Activated CD8-positive, alpha-beta memory T cell treated with anti-CD3 and anti-CD28 coated beads, Interleukin-2, amount 10 ng/mL, durations not matched to agents 7 days and 5 days (primary cell): ENCODE data around the gene ZNF506. TPM values are rescaled to one million over a fixed set of nuclear protein-coding genes. Genes with fewer than 3 reads are reported as not detected.
"Not testable (repeated sequence)": the region's sequence is repeated elsewhere in the genome, so short reads cannot be mapped to it uniquely, and the experiment has no call there.

Experiments
- ATAC-seq: fragments of 150-1000 bp; cut with Tn5 transposase; one replicate; pipeline ENCODE4 v1.10.0; 2021; ENCODE audit warnings: moderate library complexity
- CTCF ChIA-PET: fragments of 350-600 bp; sonication (Branson Sonifier 250); formaldehyde crosslinking; loops from one replicate; lab custom pipeline; 2021; ENCODE audit warnings: antibody characterized with exemption; lab: Charles Lee
- DNase-seq: peaks from one replicate; pipeline ENCODE4 v3.0.0-alpha.2; 2020
- H3K27ac Mint-ChIP-seq: one replicate; pipeline ENCODE4 v1.8.0; 2021; ENCODE audit warnings: mild to moderate bottlenecking, mixed read lengths
- H3K27me3 Mint-ChIP-seq: one replicate; pipeline ENCODE4 v1.8.0; 2021; ENCODE audit warnings: mixed read lengths
- H3K36me3 Mint-ChIP-seq: one replicate; pipeline ENCODE4 v1.8.0; 2021; ENCODE audit warnings: mild to moderate bottlenecking, mixed read lengths
- H3K4me1 Mint-ChIP-seq: one replicate; pipeline ENCODE4 v1.8.0; 2021; ENCODE audit warnings: mixed read lengths
- H3K4me3 Mint-ChIP-seq: one replicate; pipeline ENCODE4 v1.8.0; 2021; ENCODE audit warnings: mild to moderate bottlenecking, moderate library complexity, mixed read lengths
- H3K9me3 Mint-ChIP-seq: one replicate; pipeline ENCODE4 v1.8.0; 2022; ENCODE audit warnings: low read depth, mixed read lengths
- total RNA-seq, 2 experiments: library from RNA; stranded (reverse); gene quantifications; one replicate each; pipeline ENCODE4 v1.2.3, GENCODE V29; 2021

Gene ZNF506
- total RNA-seq, 2 experiments from 2014 or later: 16.8 to 27.4 TPM

- ATAC-seq (no peak), DNase-seq (no peak)
- no peaks in the 10 kb centered on the region for H3K27me3 Mint-ChIP-seq
- H3K4me3 Mint-ChIP-seq: no peak overlapping the region
- CTCF ChIA-PET: interaction anchor here (1.4 kb wide), 1 partner anchor 215 kb away, joined by 4 read pairs; no protein-coding TSS in a partner anchor
- no peaks in the 10 kb centered on the region for H3K4me1 Mint-ChIP-seq
- H3K27ac Mint-ChIP-seq: no peak overlapping the region
- no peaks in the 10 kb centered on the region for H3K9me3 Mint-ChIP-seq
- no peaks in the 10 kb centered on the region for H3K36me3 Mint-ChIP-seq
Observed at GRCh38 chr19:19747357-19748220, 74.0 kb downstream of the ZNF506 start.

GRCh38 chr19:19746286-19747213 lies 75.0 kb downstream of the ZNF506 start:
- Mint-ChIP-seq H3K27me3 (no peaks in the 10 kb centered on the region), H3K4me1 (no peaks in the 10 kb centered on the region), H3K4me3 (no peak overlapping the region), H3K36me3 (no peaks in the 10 kb centered on the region), H3K9me3 (no peaks in the 10 kb centered on the region), H3K27ac (no peak overlapping the region)
- DNase-seq (no peak), ATAC-seq (no peak)
- CTCF ChIA-PET: interaction anchor here (0.6 to 1.4 kb wide), 3 partner anchors 213 to 712 kb away, joined by 3 to 4 read pairs (median 3); no protein-coding TSS in a partner anchor

DNA sequence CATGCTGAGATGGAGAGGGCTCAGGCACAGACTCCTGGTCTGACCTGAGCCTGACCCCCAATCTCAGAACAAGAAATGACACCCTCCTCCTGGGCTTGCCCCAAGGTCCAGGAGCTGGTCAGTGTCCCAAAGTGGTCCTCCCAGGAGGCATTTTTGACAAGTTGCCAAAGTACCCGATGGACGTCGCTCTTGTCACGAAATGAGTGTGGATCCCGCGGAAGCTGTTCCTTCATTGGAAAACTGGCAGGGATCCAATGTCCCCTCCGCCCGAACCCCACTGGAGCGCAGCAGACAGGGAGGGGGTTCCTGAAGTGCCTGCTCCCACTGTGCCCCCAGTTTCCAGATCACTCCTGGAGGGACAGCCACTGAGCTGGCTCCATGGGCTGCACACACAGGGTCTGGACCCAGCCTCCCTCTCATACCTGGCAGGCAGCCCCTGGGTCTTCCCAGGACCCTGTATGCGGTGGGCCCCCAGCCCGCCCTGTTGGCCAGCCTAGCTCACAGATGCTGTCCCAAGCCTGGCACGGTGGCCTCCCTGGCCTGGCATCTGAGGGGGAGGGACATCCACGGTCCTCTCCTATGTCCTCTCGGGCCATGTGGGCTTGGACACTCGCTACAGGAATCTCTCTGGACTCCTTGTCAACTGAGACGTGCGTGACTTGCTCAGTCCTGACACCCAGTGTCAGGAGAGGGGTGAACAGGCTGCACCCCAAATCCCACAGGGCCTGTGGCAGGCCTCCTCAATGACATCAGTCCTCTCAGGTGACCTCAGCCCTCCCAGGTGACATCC lies 75.9 kb downstream of the ZNF506 start:
- no peaks in the 10 kb centered on the region for H3K27me3 Mint-ChIP-seq
- no peak overlapping the region for H3K4me3 Mint-ChIP-seq
- H3K36me3 Mint-ChIP-seq: no peaks in the 10 kb centered on the region
- H3K4me1 Mint-ChIP-seq: no peaks in the 10 kb centered on the region
- ATAC-seq: no peak
- no peak for DNase-seq
- H3K27ac Mint-ChIP-seq: no peak overlapping the region
- CTCF ChIA-PET: interaction anchor here (0.6 to 1.4 kb wide), 3 partner anchors 213 to 713 kb away, joined by 3 to 4 read pairs (median 3); no protein-coding TSS in a partner anchor
- no peaks in the 10 kb centered on the region for H3K9me3 Mint-ChIP-seq

- no peak for ATAC-seq
- H3K4me1 Mint-ChIP-seq: no peaks in the 10 kb centered on the region
- H3K27me3 Mint-ChIP-seq: no peaks in the 10 kb centered on the region
- CTCF ChIA-PET: no interaction called here
- no peak for DNase-seq
- H3K9me3 Mint-ChIP-seq: no peaks in the 10 kb centered on the region
- H3K27ac Mint-ChIP-seq: no peak overlapping the region
- no peak overlapping the region for H3K4me3 Mint-ChIP-seq
- no peaks in the 10 kb centered on the region for H3K36me3 Mint-ChIP-seq
Observed at GRCh38 chr19:19744641-19745040, 76.9 kb downstream of the ZNF506 start.

DNA sequence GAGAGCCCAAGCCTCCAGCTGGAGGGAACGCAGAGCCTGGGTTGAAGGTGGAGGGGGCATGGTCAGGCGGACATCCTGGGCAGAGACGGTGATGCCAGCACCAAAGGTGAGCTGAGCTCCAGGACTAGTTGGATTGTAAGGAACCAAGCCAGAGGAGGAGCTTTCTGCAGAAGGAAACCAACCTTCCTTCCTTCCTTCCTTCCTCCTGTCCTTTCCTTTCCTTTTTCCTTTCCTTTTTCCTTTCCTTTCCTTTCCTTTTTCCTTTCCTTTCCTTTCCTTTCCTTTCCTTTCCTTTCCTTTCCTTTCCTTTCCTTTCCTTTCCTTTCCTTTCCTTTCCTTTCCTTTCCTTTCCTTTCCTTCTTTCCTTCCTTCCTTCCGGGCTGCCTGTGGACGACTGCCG lies 77.6 kb downstream of the ZNF506 start:
- DNase-seq, H3K4me1 Mint-ChIP-seq, H3K36me3 Mint-ChIP-seq, ATAC-seq, H3K9me3 Mint-ChIP-seq, H3K27me3 Mint-ChIP-seq, H3K27ac Mint-ChIP-seq, H3K4me3 Mint-ChIP-seq, CTCF ChIA-PET: not testable (repeated sequence)

DNA sequence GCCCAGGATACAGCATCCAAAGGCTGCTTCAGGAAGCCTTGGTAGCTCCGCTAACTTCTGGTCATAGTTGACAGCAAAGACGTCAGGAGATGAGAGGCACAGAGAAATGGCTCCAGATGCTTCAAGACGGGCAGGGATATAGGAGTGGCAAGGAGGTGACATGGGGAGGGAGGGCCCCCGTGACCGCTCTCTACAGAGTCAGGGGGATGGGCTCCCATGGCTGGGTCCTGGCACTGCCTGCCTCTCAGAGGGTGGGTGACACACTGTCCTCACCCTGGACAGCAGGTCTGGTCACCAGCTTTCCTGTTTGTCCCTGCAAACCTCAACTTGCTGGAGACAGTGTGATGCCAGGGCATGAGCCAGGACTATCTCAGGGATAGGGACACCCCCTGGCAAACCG lies 78.4 kb downstream of the ZNF506 start:
- DNase-seq: no peak
- no peaks in the 10 kb centered on the region for H3K36me3 Mint-ChIP-seq

DNA sequence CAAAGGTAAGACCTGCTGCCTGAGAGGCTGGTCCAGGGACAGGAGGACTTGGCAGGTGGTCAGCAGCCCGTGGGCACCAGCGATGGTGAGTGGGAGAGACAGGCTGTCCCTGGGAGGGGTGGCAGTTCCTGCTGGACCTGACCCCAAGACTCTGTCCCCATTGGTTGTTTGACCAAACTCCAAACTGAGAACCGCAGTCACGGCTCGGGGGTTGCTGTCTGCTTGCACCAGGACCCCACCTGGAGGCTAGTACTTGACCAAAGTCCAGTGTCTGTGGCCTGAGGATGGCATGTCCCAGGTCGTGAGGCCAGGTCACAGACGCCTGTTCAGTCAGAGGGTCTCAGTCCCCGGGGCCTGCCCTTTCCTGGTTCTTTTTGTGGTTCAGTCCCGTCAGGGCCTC lies 78.8 kb downstream of the ZNF506 start:
- CTCF ChIA-PET: no interaction called here
- no peak for ATAC-seq
- Mint-ChIP-seq H3K9me3 (no peaks in the 10 kb centered on the region), H3K36me3 (no peaks in the 10 kb centered on the region), H3K4me3 (no peak overlapping the region), H3K4me1 (no peaks in the 10 kb centered on the region), H3K27ac (no peak overlapping the region), H3K27me3 (no peaks in the 10 kb centered on the region)
- no peak for DNase-seq

More for the DNA sequence above, 78.4 kb downstream of the ZNF506 start:
- Mint-ChIP-seq H3K4me3 (no peak overlapping the region), H3K4me1 (no peaks in the 10 kb centered on the region), H3K9me3 (no peaks in the 10 kb centered on the region), H3K27ac (no peak overlapping the region), H3K27me3 (no peaks in the 10 kb centered on the region)
- CTCF ChIA-PET: no interaction called here
- no peak for ATAC-seq

Other genes with a start within 250 kb of the ZNF506 start
- gene PBX4, start 203.1 kb downstream of the ZNF506 start, total RNA-seq: 10 to 100 TPM; 39.9 to 62.3 TPM
- gene LPAR2, start 193.5 kb downstream of the ZNF506 start, total RNA-seq: 10 to 100 TPM; 39.4 to 46.1 TPM
- gene GMIP, start 178.1 kb downstream of the ZNF506 start, total RNA-seq: 100 to 1,000 TPM; 110 to 111 TPM
- gene ATP13A1, start 158.1 kb downstream of the ZNF506 start, total RNA-seq: 100 to 1,000 TPM; 114 to 131 TPM
- gene ZNF101, start 152.9 kb downstream of the ZNF506 start, total RNA-seq: 10 to 100 TPM; 75.0 to 93.7 TPM
- gene ZNF14, start 88.6 kb downstream of the ZNF506 start, total RNA-seq: 1 to 10 TPM; 5.6 to 6.9 TPM
- gene ZNF253, start 44.1 kb upstream of the ZNF506 start, total RNA-seq: 10 to 100 TPM; 19.9 to 20.2 TPM
- 10 to 100 TPM; 10.8 to 18.6 TPM for gene ZNF93, start 79.2 kb upstream of the ZNF506 start, total RNA-seq
- gene ZNF682, start 217.8 kb upstream of the ZNF506 start, total RNA-seq: 10 to 100 TPM in 1 of 2 experiments, 1 to 10 TPM in 1; 7.5 to 13.7 TPM